SK-N-SH (cell line): ENCODE results near the gene AUH. TPM values are rescaled to one million over a fixed set of nuclear protein-coding genes. Genes with fewer than 3 reads are reported as not detected.

Experiments
- CTCF ChIA-PET: fragments of 300-600, 350-600 bp; formaldehyde crosslinking; extraction: SDS; loops from one replicate; lab custom pipeline; 2021; lab: Yijun Ruan, JAX
- POLR2A ChIA-PET: fragments of 350-600 bp; sonication (Branson Sonifier 250); formaldehyde crosslinking; extraction: SDS; loops from one replicate; lab custom pipeline; 2020; ENCODE audit warnings: antibody characterized with exemption, inconsistent platforms; lab: Yijun Ruan, JAX
- DNase-seq: peaks from one replicate; pipeline ENCODE4 v3.0.0; 2012
- H2AFZ ChIP-seq: fragments of 200-600 bp; sonication (generic); 2 replicates; pipeline ENCODE4 v1.8.1; 2016; ENCODE audit warnings: antibody characterized with exemption, mild to moderate bottlenecking, low read depth
- H3F3A ChIP-seq: fragments of 200-600 bp; sonication (generic); replicated peaks from 2 replicates; pipeline ENCODE3; 2016; ENCODE audit warnings: antibody characterized with exemption, mild to moderate bottlenecking; ENCODE audit not compliant: insufficient read depth
- H3K27ac ChIP-seq, 2 experiments: fragments of 200-500 bp in 1 of 2; fragments of 200-600 bp in 1 of 2; sonication (Bioruptor generic) in 1 of 2; sonication (generic), shearing (Covaris generic) in 1 of 2; 2 replicates each; pipeline versions ENCODE4 v1.5.1 to v1.6.1; 2014 to 2016; ENCODE audit warnings: low read depth in 2 of 2, inconsistent platforms in 1 of 2, low read length in 1 of 2, mild to moderate bottlenecking in 1 of 2, mixed read lengths in 1 of 2
- H3K27me3 ChIP-seq: fragments of 200-600 bp; sonication (generic), shearing (Covaris generic); 2 replicates; pipeline ENCODE4 v1.6.1; 2016; ENCODE audit warnings: mixed run types; ENCODE audit not compliant: insufficient read depth
- H3K36me3 ChIP-seq, 2 experiments: fragments of 200-500 bp in 1 of 2; fragments of 200-600 bp in 1 of 2; sonication (Bioruptor generic) in 1 of 2; sonication (generic) in 1 of 2; replicated peaks in 1 of 2; 2 replicates each; pipeline versions ENCODE3 to v1.5.1; 2014 to 2016; ENCODE audit warnings: low read length in 1 of 2, mild to moderate bottlenecking in 1 of 2; ENCODE audit not compliant: insufficient read depth in 2 of 2, control insufficient read depth in 1 of 2
- H3K4me1 ChIP-seq, 2 experiments: fragments of 200-500 bp in 1 of 2; fragments of 200-600 bp in 1 of 2; sonication (Bioruptor generic) in 1 of 2; sonication (generic), shearing (Covaris generic) in 1 of 2; 2 replicates each; pipeline versions ENCODE4 v1.5.1 to v1.6.1; 2014 to 2016; ENCODE audit warnings: low read depth in 1 of 2, low read length in 1 of 2, mixed run types in 1 of 2; ENCODE audit not compliant: insufficient read depth in 2 of 2, control insufficient read depth in 1 of 2
- H3K4me2 ChIP-seq: fragments of 200-600 bp; sonication (generic), shearing (Covaris generic); 2 replicates; pipeline ENCODE4 v1.6.1; 2017; ENCODE audit warnings: mixed run types
- H3K4me3 ChIP-seq, 2 experiments: fragments of 200-500 bp in 1 of 2; fragments of 200-600 bp in 1 of 2; sonication (Bioruptor generic) in 1 of 2; sonication (generic), shearing (Covaris generic) in 1 of 2; 2 replicates each; pipeline versions ENCODE4 v1.5.1 to v1.8.1; 2014 to 2016; ENCODE audit warnings: low read depth in 2 of 2, inconsistent platforms in 1 of 2, low read length in 1 of 2, mild to moderate bottlenecking in 1 of 2, mixed read lengths in 1 of 2, moderate library complexity in 1 of 2
- H3K79me2 ChIP-seq: fragments of 200-600 bp; sonication (generic); 2 replicates; pipeline ENCODE4 v1.8.1; 2017; ENCODE audit warnings: mild to moderate bottlenecking; ENCODE audit not compliant: insufficient read depth
- H3K9ac ChIP-seq: fragments of 200-600 bp; sonication (generic); 2 replicates; pipeline ENCODE4 v1.6.1; 2017; ENCODE audit warnings: mixed run types
- H3K9me2 ChIP-seq: fragments of 200-600 bp; sonication (generic); 2 replicates; pipeline ENCODE4 v1.6.1; 2017; ENCODE audit warnings: mixed run types
- H3K9me3 ChIP-seq: fragments of 200-600 bp; sonication (generic); 2 replicates; pipeline ENCODE4 v1.6.1; 2017; ENCODE audit warnings: mixed run types, mild to moderate bottlenecking, moderate library complexity
- H4K20me1 ChIP-seq: fragments of 200-600 bp; sonication (generic); 2 replicates; pipeline ENCODE4 v1.6.1; 2017; ENCODE audit warnings: mild to moderate bottlenecking, mixed run types; ENCODE audit not compliant: insufficient read depth
- CHD2 ChIP-seq: fragments of 150-350 bp; IDR thresholded peaks from 2 replicates; pipeline ENCODE4 v1.6.1; 2018; ENCODE audit warnings: low read length; ENCODE audit not compliant: partially characterized antibody
- ELF1 ChIP-seq: IDR thresholded peaks from 2 replicates; pipeline ENCODE4 v1.4.0; 2012
- EZH2phosphoT487 ChIP-seq: fragments of 200-600 bp; sonication (generic); IDR thresholded peaks from 2 replicates; pipeline ENCODE4 v1.6.1; 2017; ENCODE audit warnings: low read depth, mixed run types, mild to moderate bottlenecking, antibody characterized with exemption, moderate library complexity, borderline replicate concordance
- FOSL2 ChIP-seq: IDR thresholded peaks from 2 replicates; pipeline ENCODE4 v1.4.0; 2012; ENCODE audit warnings: low read depth, mild to moderate bottlenecking, moderate library complexity, borderline replicate concordance
- GABPA ChIP-seq: IDR thresholded peaks from 2 replicates; pipeline ENCODE4 v1.4.0; 2012; ENCODE audit warnings: low read depth, mild to moderate bottlenecking
- MEF2A ChIP-seq: IDR thresholded peaks from 2 replicates; pipeline ENCODE4 v1.4.0; 2012; ENCODE audit warnings: low read depth, borderline replicate concordance
- MXI1 ChIP-seq: IDR thresholded peaks from 2 replicates; pipeline ENCODE4 v1.6.1; 2012; ENCODE audit warnings: mild to moderate bottlenecking, low read depth, low read length, improper control_type of control experiment
- NFIC ChIP-seq: IDR thresholded peaks from 2 replicates; pipeline ENCODE4 v1.4.0; 2012; ENCODE audit warnings: borderline replicate concordance
- NRF1 ChIP-seq: IDR thresholded peaks from 2 replicates; pipeline ENCODE4 v1.6.1; 2012; ENCODE audit warnings: low read depth, mild to moderate bottlenecking, low read length
- RXRA ChIP-seq: IDR thresholded peaks from 2 replicates; pipeline ENCODE4 v1.4.0; 2012; ENCODE audit warnings: low read depth, mild to moderate bottlenecking, borderline replicate concordance
- SIN3A ChIP-seq: IDR thresholded peaks from 2 replicates; pipeline ENCODE4 v1.6.1; 2012; ENCODE audit warnings: low read depth, mild to moderate bottlenecking, low read length, moderate library complexity, borderline replicate concordance
- SMC3 ChIP-seq: IDR thresholded peaks from 2 replicates; pipeline ENCODE4 v1.6.1; 2012; ENCODE audit warnings: low read depth, low read length, improper control_type of control experiment
- TAF1 ChIP-seq: IDR thresholded peaks from 2 replicates; pipeline ENCODE4 v1.6.1; 2012; ENCODE audit warnings: low read depth, mild to moderate bottlenecking, low read length, moderate library complexity, borderline replicate concordance
- TCF12 ChIP-seq: IDR thresholded peaks from 2 replicates; pipeline ENCODE4 v1.4.0; 2012
- YY1 ChIP-seq: IDR thresholded peaks from 2 replicates; pipeline ENCODE4 v1.4.0; 2012; ENCODE audit warnings: low read depth, mild to moderate bottlenecking
- WGBS: methylation state at CpG from one replicate; pipeline ENCODE4 v1.1.6; 2017; ENCODE audit warnings: low lambda C conversion rate; 5-methylcytosine and 5-hydroxymethylcytosine counted together
- polyA plus RNA-seq, 3 experiments: library from polyadenylated mRNA; depleted of rRNA; stranded (reverse); fragments of >200 nt; gene quantifications; 2 replicates each; pipeline ENCODE4 v1.2.3, GENCODE V29; 2012
- TF ChIP-seq, protein P1 (sequence below): IDR thresholded peaks from 2 replicates; pipeline ENCODE4 v1.4.0; 2012; ENCODE audit warnings: low read depth
- TF ChIP-seq, protein P2 (sequence below): fragments of 150-350 bp; IDR thresholded peaks from 2 replicates; pipeline ENCODE4 v1.6.1; 2017; ENCODE audit warnings: antibody characterized with exemption, low read length, low read depth, borderline replicate concordance
- TF ChIP-seq, protein P3 (sequence below): fragments of 150-350 bp; IDR thresholded peaks from 2 replicates; pipeline ENCODE4 v1.6.1; 2016; ENCODE audit warnings: mild to moderate bottlenecking, low read depth, low read length
- TF ChIP-seq, protein P4 (sequence below): fragments of 200-600 bp; sonication (generic); IDR thresholded peaks from 2 replicates; pipeline ENCODE4 v1.6.1; 2017; ENCODE audit warnings: antibody characterized with exemption, mild to moderate bottlenecking, moderate library complexity

AUH gene
- polyA plus RNA-seq, 1 of the 3 experiments (the other 2 are of a cell fraction), result 7.6 TPM

DNA sequence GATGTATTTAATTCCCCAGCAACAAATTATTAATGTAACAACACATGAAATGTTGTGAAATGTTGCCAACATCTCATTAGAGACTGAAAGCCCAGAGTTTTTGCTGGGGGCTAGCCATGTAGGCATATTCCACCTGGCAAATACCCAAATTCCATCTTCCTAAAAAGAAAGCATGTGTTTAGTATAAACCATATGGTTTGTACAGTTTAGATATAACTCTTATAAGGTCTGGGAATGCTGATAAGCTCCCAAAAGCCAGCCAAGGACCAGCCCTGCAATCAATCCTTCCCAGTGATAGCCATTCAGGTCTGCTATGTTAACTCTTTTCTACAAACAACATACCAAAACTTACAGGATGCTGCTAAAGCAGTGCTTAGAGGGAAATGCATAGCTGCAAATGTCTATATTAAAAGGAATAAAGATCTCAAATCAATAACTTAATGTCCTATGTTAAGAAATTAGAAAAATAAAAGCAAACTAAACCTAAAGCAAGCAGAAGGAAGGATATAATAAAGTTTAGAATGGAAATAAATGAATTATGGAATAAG lies 158.9 kb downstream of the AUH start (continued):
- TF ChIP-seq GABPA, result no peak
- TF ChIP-seq, protein P1, sequence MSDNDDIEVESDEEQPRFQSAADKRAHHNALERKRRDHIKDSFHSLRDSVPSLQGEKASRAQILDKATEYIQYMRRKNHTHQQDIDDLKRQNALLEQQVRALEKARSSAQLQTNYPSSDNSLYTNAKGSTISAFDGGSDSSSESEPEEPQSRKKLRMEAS, result no peak
- TF ChIP-seq EZH2phosphoT487, result no peak

DNA sequence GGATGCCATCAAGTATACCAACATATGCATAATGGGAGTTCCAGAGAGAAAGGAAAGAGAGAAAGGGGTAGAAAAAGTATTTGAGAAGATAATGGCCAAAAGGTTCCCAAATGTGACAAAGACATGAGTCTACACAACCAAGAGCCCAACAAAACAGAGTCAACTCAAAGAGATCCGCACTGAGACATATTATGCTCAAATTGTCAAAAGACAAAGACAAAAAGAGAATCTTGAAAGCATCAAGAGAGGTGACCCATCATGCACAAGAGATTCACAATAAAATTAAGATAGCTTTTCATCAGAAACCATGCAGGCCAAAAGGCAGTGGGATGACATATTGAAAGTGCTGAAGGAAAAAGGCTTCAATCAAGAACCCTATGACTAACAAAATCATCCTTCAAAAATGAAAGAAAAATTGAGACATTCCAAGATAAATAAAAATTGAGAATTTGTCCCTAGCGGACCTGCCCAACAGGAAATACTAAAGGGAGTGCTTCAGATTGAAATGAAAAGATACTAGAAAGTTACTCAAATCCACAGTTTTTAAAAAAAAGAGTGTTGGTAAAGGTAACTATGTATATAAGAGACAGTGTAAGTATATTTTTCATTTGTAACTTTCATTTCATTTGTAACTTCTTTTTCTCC lies 160.9 kb downstream of the AUH start:
- ChIA-PET CTCF (no interaction called here), POLR2A (no interaction called here)
- no peaks in the 10 kb centered on the region for H4K20me1 ChIP-seq
- H3K9me3 ChIP-seq, result peaks cover 17% of the 10 kb centered on the region; the same call in 1 of the 2 replicates
- H3K9me2 ChIP-seq, result no peaks in the 10 kb centered on the region
- no peak overlapping the region for H3K4me3 ChIP-seq
- TF ChIP-seq RXRA, result no peak
- TF ChIP-seq TAF1, result no peak
- no peak for TF ChIP-seq TCF12
- TF ChIP-seq YY1, result no peak
- no peak for TF ChIP-seq MEF2A
- no peak for TF ChIP-seq CHD2
- TF ChIP-seq SIN3A, result no peak
- TF ChIP-seq SMC3, result no peak
- TF ChIP-seq ELF1, result no peak
- TF ChIP-seq, protein P2, sequence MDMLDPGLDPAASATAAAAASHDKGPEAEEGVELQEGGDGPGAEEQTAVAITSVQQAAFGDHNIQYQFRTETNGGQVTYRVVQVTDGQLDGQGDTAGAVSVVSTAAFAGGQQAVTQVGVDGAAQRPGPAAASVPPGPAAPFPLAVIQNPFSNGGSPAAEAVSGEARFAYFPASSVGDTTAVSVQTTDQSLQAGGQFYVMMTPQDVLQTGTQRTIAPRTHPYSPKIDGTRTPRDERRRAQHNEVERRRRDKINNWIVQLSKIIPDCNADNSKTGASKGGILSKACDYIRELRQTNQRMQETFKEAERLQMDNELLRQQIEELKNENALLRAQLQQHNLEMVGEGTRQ, result no peak
- H3K27ac ChIP-seq, result no peak overlapping the region
- H3K36me3 ChIP-seq, result no peaks in the 10 kb centered on the region
- no peaks in the 10 kb centered on the region for H3K79me2 ChIP-seq
- H3K4me1 ChIP-seq, result peaks cover 3 to 13% of the 10 kb centered on the region in 2 experiments; a peak in 3 of 4 replicates
- DNase-seq, result no peak
- H3K4me2 ChIP-seq, result no peak overlapping the region
- peaks cover 9% of the 10 kb centered on the region for H3F3A ChIP-seq
- H3K9ac ChIP-seq, result no peak overlapping the region
- WGBS, result 86% methylated on average over 2 of the region's 2 CpGs
- H3K27me3 ChIP-seq, result no peaks in the 10 kb centered on the region
- H2AFZ ChIP-seq, result no peak overlapping the region

DNA sequence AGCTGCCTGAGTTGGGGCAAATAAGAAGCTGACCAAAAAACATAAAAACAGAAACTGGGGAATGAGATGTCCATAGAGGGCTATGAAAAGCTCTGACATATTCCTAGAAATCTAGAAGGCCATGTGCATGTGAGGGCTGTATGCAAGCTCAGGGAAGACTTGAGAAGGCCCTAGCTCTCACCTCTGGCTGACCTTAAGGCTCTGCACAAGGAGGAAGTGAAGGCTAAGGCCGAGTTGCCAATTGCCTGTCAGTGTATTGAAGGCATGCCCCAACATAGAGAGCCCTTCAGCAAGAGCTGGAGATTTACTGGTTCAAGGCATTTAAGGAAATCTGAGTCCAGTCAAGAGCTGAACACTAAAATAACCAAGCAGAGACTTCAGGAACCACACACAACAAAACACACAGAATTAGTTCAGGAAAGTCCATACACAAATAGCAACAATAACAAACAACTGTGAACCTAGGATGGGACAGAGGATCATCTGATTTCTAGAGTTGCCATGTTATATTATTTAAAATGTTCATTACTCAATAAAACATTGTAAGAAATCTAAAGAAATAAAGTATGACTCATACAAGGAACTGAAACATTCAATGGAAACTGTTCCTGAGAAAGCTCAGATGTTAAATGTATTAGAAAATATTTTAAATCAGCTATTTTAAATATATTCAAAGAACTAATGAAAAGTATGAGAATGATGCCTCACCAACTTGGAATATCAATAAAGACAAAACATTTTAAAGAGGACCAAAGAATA lies 161.8 kb downstream of the AUH start:
- Histone ChIP-seq H3K9me3 (peaks cover 17% of the 10 kb centered on the region; the same call in 1 of the 2 replicates), H3K9me2 (no peaks in the 10 kb centered on the region), H3K4me2 (no peak overlapping the region), H3K4me3 (no peak overlapping the region), H4K20me1 (no peaks in the 10 kb centered on the region), H3K4me1 (peaks cover 3 to 13% of the 10 kb centered on the region in 2 experiments; a peak in 3 of 4 replicates), H3F3A (peaks cover 9% of the 10 kb centered on the region), H3K36me3 (no peaks in the 10 kb centered on the region), H3K9ac (no peak overlapping the region), H3K27ac (no peak overlapping the region), H2AFZ (no peak overlapping the region), H3K79me2 (no peaks in the 10 kb centered on the region), H3K27me3 (no peaks in the 10 kb centered on the region)
- WGBS, result 18% methylated on average over 1 of the region's 1 CpG
- CTCF ChIA-PET, result no interaction called here
- TF ChIP-seq GABPA, result no peak
- TF ChIP-seq MXI1, result no peak
- TF ChIP-seq RXRA, result no peak
- TF ChIP-seq, protein P3, sequence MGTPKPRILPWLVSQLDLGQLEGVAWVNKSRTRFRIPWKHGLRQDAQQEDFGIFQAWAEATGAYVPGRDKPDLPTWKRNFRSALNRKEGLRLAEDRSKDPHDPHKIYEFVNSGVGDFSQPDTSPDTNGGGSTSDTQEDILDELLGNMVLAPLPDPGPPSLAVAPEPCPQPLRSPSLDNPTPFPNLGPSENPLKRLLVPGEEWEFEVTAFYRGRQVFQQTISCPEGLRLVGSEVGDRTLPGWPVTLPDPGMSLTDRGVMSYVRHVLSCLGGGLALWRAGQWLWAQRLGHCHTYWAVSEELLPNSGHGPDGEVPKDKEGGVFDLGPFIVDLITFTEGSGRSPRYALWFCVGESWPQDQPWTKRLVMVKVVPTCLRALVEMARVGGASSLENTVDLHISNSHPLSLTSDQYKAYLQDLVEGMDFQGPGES, result no peak
- TF ChIP-seq NFIC, result no peak
- no peak for TF ChIP-seq NRF1
- TF ChIP-seq TCF12, result no peak
- TF ChIP-seq FOSL2, result no peak
- TF ChIP-seq, protein P4, sequence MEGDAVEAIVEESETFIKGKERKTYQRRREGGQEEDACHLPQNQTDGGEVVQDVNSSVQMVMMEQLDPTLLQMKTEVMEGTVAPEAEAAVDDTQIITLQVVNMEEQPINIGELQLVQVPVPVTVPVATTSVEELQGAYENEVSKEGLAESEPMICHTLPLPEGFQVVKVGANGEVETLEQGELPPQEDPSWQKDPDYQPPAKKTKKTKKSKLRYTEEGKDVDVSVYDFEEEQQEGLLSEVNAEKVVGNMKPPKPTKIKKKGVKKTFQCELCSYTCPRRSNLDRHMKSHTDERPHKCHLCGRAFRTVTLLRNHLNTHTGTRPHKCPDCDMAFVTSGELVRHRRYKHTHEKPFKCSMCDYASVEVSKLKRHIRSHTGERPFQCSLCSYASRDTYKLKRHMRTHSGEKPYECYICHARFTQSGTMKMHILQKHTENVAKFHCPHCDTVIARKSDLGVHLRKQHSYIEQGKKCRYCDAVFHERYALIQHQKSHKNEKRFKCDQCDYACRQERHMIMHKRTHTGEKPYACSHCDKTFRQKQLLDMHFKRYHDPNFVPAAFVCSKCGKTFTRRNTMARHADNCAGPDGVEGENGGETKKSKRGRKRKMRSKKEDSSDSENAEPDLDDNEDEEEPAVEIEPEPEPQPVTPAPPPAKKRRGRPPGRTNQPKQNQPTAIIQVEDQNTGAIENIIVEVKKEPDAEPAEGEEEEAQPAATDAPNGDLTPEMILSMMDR, result no peak
- TF ChIP-seq YY1, result no peak
- no peak for TF ChIP-seq EZH2phosphoT487
- POLR2A ChIA-PET, result no interaction called here
- DNase-seq, result no peak
